IMR-90 (cell line): ENCODE results near the gene SPATA18. TPM values are rescaled to one million over a fixed set of nuclear protein-coding genes. Genes with fewer than 3 reads are reported as not detected.

Source experiments
- ATAC-seq: fragments of 200-7000 bp; cut with Tn5 transposase; 2 replicates; pipeline ENCODE4 v1.9.1; 2020; ENCODE audit warnings: low read depth, mild to moderate bottlenecking, moderate library complexity
- BruUV-seq: library from RNA; stranded (reverse); fragments of 400-500 nt; replicated peaks from 2 replicates; lab custom pipeline; 2021; lab: Mats Ljungman, UMichigan
- CTCF ChIA-PET: fragments of 300-600 bp; formaldehyde crosslinking; extraction: SDS; loops from one replicate; lab custom pipeline; 2021; ENCODE audit warnings: antibody characterized with exemption; lab: Yijun Ruan, JAX
- POLR2A ChIA-PET: fragments of 300-600 bp; sonication (Branson Sonifier 250); formaldehyde crosslinking; loops from one replicate; lab custom pipeline; 2022; ENCODE audit warnings: antibody characterized with exemption; ENCODE audit not compliant: unreplicated experiment; lab: Charles Lee
- DNase-seq: peaks from one replicate; pipeline ENCODE4 v3.0.0; 2013
- H2AFZ ChIP-seq: replicated peaks from 2 replicates; pipeline ENCODE3; 2013; ENCODE audit warnings: low read length, mild to moderate bottlenecking; ENCODE audit not compliant: poor library complexity
- H2AK5ac ChIP-seq: 2 replicates; pipeline ENCODE4 v1.6.1; 2013; ENCODE audit warnings: low read depth, low read length, inconsistent platforms
- H2AK9ac ChIP-seq: replicated peaks from 2 replicates; pipeline ENCODE3; 2013; ENCODE audit warnings: mild to moderate bottlenecking, low read depth, low read length, moderate library complexity; ENCODE audit not compliant: poor library complexity
- H2BK120ac ChIP-seq: 2 replicates; pipeline ENCODE4 v1.6.1; 2013; ENCODE audit warnings: low read depth, low read length, inconsistent platforms
- H2BK15ac ChIP-seq: 3 replicates; pipeline ENCODE4 v1.6.1; 2013; ENCODE audit warnings: low read depth, low read length, inconsistent platforms
- H2BK20ac ChIP-seq: 2 replicates; pipeline ENCODE4 v1.6.1; 2013; ENCODE audit warnings: low read depth, mild to moderate bottlenecking, inconsistent platforms, low read length, moderate library complexity
- H2BK5ac ChIP-seq: 2 replicates; pipeline ENCODE4 v1.6.1; 2013; ENCODE audit warnings: mild to moderate bottlenecking, low read depth, low read length, inconsistent platforms; ENCODE audit not compliant: poor library complexity, severe bottlenecking
- H3K14ac ChIP-seq: replicated peaks from 2 replicates; pipeline ENCODE4 v1.6.1; 2013; ENCODE audit warnings: low read depth, low read length, inconsistent platforms
- H3K18ac ChIP-seq: 2 replicates; pipeline ENCODE4 v1.6.1; 2013; ENCODE audit warnings: low read depth, low read length, control low read depth
- H3K23ac ChIP-seq: 2 replicates; pipeline ENCODE4 v1.6.1; 2013; ENCODE audit warnings: low read depth, low read length, inconsistent platforms
- H3K27ac ChIP-seq: 2 replicates; pipeline ENCODE4 v1.5.1; 2013; ENCODE audit warnings: mild to moderate bottlenecking, control low read depth, low read length; ENCODE audit not compliant: insufficient read depth
- H3K27me3 ChIP-seq: 2 replicates; pipeline ENCODE4 v1.6.1; 2013; ENCODE audit warnings: low read length; ENCODE audit not compliant: control insufficient read depth, insufficient read depth
- H3K36me3 ChIP-seq: 2 replicates; pipeline ENCODE4 v1.6.1; 2013; ENCODE audit warnings: low read length, mixed read lengths; ENCODE audit not compliant: control insufficient read depth, insufficient read depth
- H3K4ac ChIP-seq: 2 replicates; pipeline ENCODE4 v1.6.1; 2013; ENCODE audit warnings: low read depth, low read length, inconsistent platforms
- H3K4me1 ChIP-seq: 2 replicates; pipeline ENCODE4 v1.6.1; 2013; ENCODE audit warnings: low read length, mixed read lengths; ENCODE audit not compliant: control insufficient read depth, insufficient read depth
- H3K4me2 ChIP-seq: 2 replicates; pipeline ENCODE4 v1.6.1; 2013; ENCODE audit warnings: low read depth, mild to moderate bottlenecking, control low read depth, low read length, moderate library complexity
- H3K4me3 ChIP-seq: 2 replicates; pipeline ENCODE4 v1.5.1; 2013; ENCODE audit warnings: low read depth, mild to moderate bottlenecking, control low read depth, low read length, moderate library complexity; ENCODE audit not compliant: insufficient read depth
- H3K56ac ChIP-seq: 2 replicates; pipeline ENCODE4 v1.6.1; 2013; ENCODE audit warnings: low read length, inconsistent platforms; ENCODE audit not compliant: insufficient read depth; ENCODE audit errors: extremely low read depth
- H3K79me1 ChIP-seq, 2 experiments: 2 replicates each; pipeline ENCODE4 v1.6.1; 2013; ENCODE audit warnings: low read length in 2 of 2, inconsistent platforms in 1 of 2, low read depth in 1 of 2
- H3K9ac ChIP-seq: 2 replicates; pipeline ENCODE4 v1.6.1; 2013; ENCODE audit warnings: low read depth, low read length, control low read depth
- H3K9me1 ChIP-seq: 2 replicates; pipeline ENCODE4 v1.6.1; 2013; ENCODE audit warnings: low read length, inconsistent platforms; ENCODE audit not compliant: insufficient read depth
- H3K9me3 ChIP-seq: 2 replicates; pipeline ENCODE4 v1.6.1; 2013; ENCODE audit warnings: low read length; ENCODE audit not compliant: control insufficient read depth, insufficient read depth
- H4K20me1 ChIP-seq: 2 replicates; pipeline ENCODE4 v1.6.1; 2013; ENCODE audit warnings: low read length, inconsistent platforms; ENCODE audit not compliant: insufficient read depth
- H4K5ac ChIP-seq: 2 replicates; pipeline ENCODE4 v1.6.1; 2013; ENCODE audit warnings: mild to moderate bottlenecking, low read depth, low read length, control low read depth
- H4K8ac ChIP-seq, 2 experiments: 2 replicates each; pipeline ENCODE4 v1.6.1; 2013; ENCODE audit warnings: low read depth in 2 of 2, low read length in 2 of 2, control low read depth in 1 of 2, inconsistent platforms in 1 of 2
- H4K91ac ChIP-seq: 2 replicates; pipeline ENCODE4 v1.6.1; 2013; ENCODE audit warnings: low read depth, low read length, inconsistent platforms; ENCODE audit not compliant: insufficient read depth
- BHLHE40 ChIP-seq: fragments of 150-350 bp; IDR thresholded peaks from 2 replicates; pipeline ENCODE4 v1.6.1; 2016; ENCODE audit warnings: mild to moderate bottlenecking, low read depth, low read length
- MAZ ChIP-seq: IDR thresholded peaks from 2 replicates; pipeline ENCODE4 v1.6.1; 2012; ENCODE audit warnings: low read depth, mild to moderate bottlenecking, low read length, improper control_type of control experiment, moderate library complexity, borderline replicate concordance
- WGBS, 2 experiments: methylation state at CpG; one replicate each; pipeline versions ENCODE4 v1.1.5 to v1.1.7; 2013; ENCODE audit warnings: missing lambda C conversion rate in 2 of 2; ENCODE audit not compliant: insufficient read length in 1 of 2; ENCODE audit errors: extremely low coverage in 2 of 2; 5-methylcytosine and 5-hydroxymethylcytosine counted together
- dilution Hi-C: fragments of 300-500 bp; cut with HindIII; formaldehyde crosslinking; loops from one replicate; pipeline ENCODE4 v1.14.3; 2018; ENCODE audit warnings: low sequenced_read_pairs; ENCODE audit not compliant: unreplicated experiment
- in situ Hi-C: fragments of 300-500 bp; cut with MboI; formaldehyde crosslinking; loops from 3 replicates; pipeline ENCODE4 v1.14.3; 2019; ENCODE audit warnings: low sequenced_read_pairs, inconsistent platforms, mixed read lengths
- intact Hi-C: fragments of 100-400 bp; cut with micrococcal nuclease; formaldehyde crosslinking; loops from 2 replicates; pipeline ENCODE4 v1.10.0; 2022
- polyA plus RNA-seq, 3 experiments: library from polyadenylated mRNA; depleted of rRNA; stranded (reverse); fragments of >200 nt; gene quantifications; 2 replicates each; pipeline ENCODE4 v1.2.3, GENCODE V29; 2012; ENCODE audit warnings: low replicate concordance in 1 of 3
- total RNA-seq: library from RNA; depleted of rRNA; stranded (reverse); fragments of >200 nt; gene quantifications from 2 replicates; pipeline ENCODE4 v1.2.3, GENCODE V29; 2012

Gene SPATA18
- total and polyA plus RNA-seq, 2 of the 4 experiments (the other 2 are of a cell fraction), result 3.0 to 4.7 TPM

GRCh38 chr4:52038103-52038912 is 12.8 kb upstream of the SPATA18 start, which contains the start of gene SGCB:
TSS of gene SGCB (minus strand) at chr4:52038299. CDS start at chr4:52038259, 40 bp downstream.
- Histone ChIP-seq H3K4me3 (peak within 1 kb of the TSS; percentile 98), H3K4ac (peak within 1 kb of the TSS; percentile 76), H3K56ac (peak within 1 kb of the TSS; percentile 79), H3K27ac (peak within 1 kb of the TSS; percentile 92), H4K5ac (peak within 1 kb of the TSS; percentile 98), H3K79me1 (peaks cover 26 to 38% of the 10 kb centered on the region in 2 experiments), H2BK120ac (peak within 1 kb of the TSS; percentile 33; the same call in 1 of the 2 replicates), H2BK5ac (peak within 1 kb of the TSS; percentile 77), H3K9me1 (peaks cover 11% of the 10 kb centered on the region), H2AK5ac (no peak within 1 kb of the TSS), H3K4me1 (0 out of 2 replicates have a peak, but pooled peaks cover 3% of the 10 kb centered on the region), H2AK9ac (peak within 1 kb of the TSS; percentile 96), H3K36me3 (peaks cover 1% of the 10 kb centered on the region; the same call in 1 of the 2 replicates), H3K23ac (peak within 1 kb of the TSS; percentile 81), H4K91ac (peak within 1 kb of the TSS; percentile 79), H3K27me3 (peaks cover 17% of the 10 kb centered on the region), H3K9me3 (no peaks in the 10 kb centered on the region), H2AFZ (peak within 1 kb of the TSS; percentile 98), H4K8ac (peak within 1 kb of the TSS; percentile 91 to 97), H2BK15ac (peak within 1 kb of the TSS; percentile 15), H2BK20ac (no peak within 1 kb of the TSS), H3K14ac (peak within 1 kb of the TSS; percentile 69), H3K18ac (peak within 1 kb of the TSS; percentile 83), H3K9ac (peak within 1 kb of the TSS; percentile 96), H4K20me1 (peaks cover 6% of the 10 kb centered on the region; the same call in 1 of the 2 replicates), H3K4me2 (peak within 1 kb of the TSS; percentile 98)
- no TSS peak for BruUV-seq
- in situ Hi-C loops (loop anchor here (10.0 kb wide), 1 partner anchor 144 kb away; no protein-coding TSS in a partner anchor), dilution Hi-C loops (no loop called here), intact Hi-C loops (loop anchor here (5.0 kb wide), 1 partner anchor 196 kb away; the partner anchor contains the start of gene DCUN1D4)
- ChIA-PET POLR2A (interaction anchor here (0.8 kb wide), 1 partner anchor 12 kb away, joined by 3 read pairs; the partner anchor contains the start of gene SPATA18), CTCF (no interaction called here)
- ATAC-seq (peak; percentile 98), DNase-seq (peak; percentile 31)
- 2% methylated on average over 9 of the region's 70 CpGs; no CpG with 5 or more reads in 1 of the 2 experiments for WGBS, 2 experiments
- peak; percentile 50; the same call in 1 of the 2 replicates for TF ChIP-seq MAZ
- TF ChIP-seq BHLHE40, result no peak
